ENCODE data around the gene ARMC12. TPM values are rescaled to one million over a fixed set of nuclear protein-coding genes. Genes with fewer than 3 reads are reported as not detected.
A peak's percentile ranks its signal among the peaks of the same experiment; 100 is the strongest.

The ARMC12 gene
- polyA plus RNA-seq, 2 of the 4 experiments (the other 2 are of a cell fraction) = 0.44 to 0.88 TPM

DNA sequence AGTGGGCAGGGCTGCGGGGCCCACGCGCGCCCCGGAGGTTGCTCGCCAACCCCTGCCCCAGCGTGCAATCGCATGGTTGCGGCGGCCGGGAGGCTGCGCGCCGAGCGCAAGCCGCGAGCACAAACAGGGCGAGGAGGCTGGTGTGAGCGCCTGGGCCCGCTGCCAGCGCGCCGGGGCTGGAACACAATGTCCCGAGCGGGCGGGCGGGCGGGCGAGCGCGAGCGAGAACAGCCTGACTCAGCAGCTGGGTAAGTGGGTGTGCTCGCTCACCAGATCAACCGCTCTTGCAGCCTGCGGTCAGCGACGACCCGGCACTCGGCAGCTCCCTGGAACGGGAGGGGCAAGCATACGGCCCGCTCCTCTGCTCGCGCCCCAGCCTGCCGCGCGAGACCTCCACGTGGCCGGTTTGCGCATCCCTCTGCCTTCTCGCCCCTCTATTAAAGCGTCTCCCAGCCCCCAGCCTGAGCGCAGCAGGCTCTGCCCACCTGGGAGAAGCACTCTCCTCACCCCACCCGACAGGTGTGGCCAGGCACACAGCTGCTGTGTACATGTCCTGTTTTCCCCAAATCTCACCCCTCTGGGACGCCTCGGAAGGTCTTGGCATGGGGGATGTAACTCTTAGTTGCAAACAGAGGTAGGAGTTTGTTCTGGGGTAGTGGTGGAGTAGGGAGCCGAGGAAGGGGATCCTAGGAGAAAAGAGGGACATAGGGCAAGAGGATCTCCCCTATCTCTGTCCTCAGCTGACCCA is 8.7 kb upstream of the ARMC12 start:
- peak overlapping the region; percentile 98 to 99 for H3K27ac ChIP-seq
- 6% methylated on average over 19 of the region's 57 CpGs for WGBS (ENCODE audit: missing lambda C conversion rate)
- no peaks in the 10 kb centered on the region for H3K9me3 ChIP-seq
- ATAC-seq = peak; percentile 26 to 53
- DNase-seq (ENCODE audit: low read depth in 1 of 2, low spot score in 1 of 2) = peak; percentile 62 to 68
- H3K4me2 ChIP-seq = peak overlapping the region; percentile 93
- ChIA-PET CTCF (interaction anchor here (1.2 to 4.2 kb wide), 3 partner anchors 9 to 144 kb away, joined by 4 to 25 read pairs (median 18); partner anchors contain the start of gene ARMC12), POLR2A (no interaction called here)
- H3K4me3 ChIP-seq = peak overlapping the region; percentile 60
- TF ChIP-seq, protein P1, sequence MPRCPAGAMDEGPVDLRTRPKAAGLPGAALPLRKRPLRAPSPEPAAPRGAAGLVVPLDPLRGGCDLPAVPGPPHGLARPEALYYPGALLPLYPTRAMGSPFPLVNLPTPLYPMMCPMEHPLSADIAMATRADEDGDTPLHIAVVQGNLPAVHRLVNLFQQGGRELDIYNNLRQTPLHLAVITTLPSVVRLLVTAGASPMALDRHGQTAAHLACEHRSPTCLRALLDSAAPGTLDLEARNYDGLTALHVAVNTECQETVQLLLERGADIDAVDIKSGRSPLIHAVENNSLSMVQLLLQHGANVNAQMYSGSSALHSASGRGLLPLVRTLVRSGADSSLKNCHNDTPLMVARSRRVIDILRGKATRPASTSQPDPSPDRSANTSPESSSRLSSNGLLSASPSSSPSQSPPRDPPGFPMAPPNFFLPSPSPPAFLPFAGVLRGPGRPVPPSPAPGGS (IDR thresholded peaks at IDR 0.05) = no peak
- TF ChIP-seq, protein P2, sequence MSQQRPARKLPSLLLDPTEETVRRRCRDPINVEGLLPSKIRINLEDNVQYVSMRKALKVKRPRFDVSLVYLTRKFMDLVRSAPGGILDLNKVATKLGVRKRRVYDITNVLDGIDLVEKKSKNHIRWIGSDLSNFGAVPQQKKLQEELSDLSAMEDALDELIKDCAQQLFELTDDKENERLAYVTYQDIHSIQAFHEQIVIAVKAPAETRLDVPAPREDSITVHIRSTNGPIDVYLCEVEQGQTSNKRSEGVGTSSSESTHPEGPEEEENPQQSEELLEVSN (IDR thresholded peaks at IDR 0.05; ENCODE audit: borderline replicate concordance, low read depth) = peak; percentile 26; the same call in 1 of the 2 replicates
- TF ChIP-seq MAFK (IDR thresholded peaks at IDR 0.05; ENCODE audit: partially characterized antibody) (peak; percentile 39), JUN (IDR thresholded peaks at IDR 0.05) (peak in 1 of 2 experiments; percentile 29; a peak in 1 of 5 replicates)
- TF ChIP-seq, protein P3, sequence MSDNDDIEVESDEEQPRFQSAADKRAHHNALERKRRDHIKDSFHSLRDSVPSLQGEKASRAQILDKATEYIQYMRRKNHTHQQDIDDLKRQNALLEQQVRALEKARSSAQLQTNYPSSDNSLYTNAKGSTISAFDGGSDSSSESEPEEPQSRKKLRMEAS (IDR thresholded peaks at IDR 0.05) = peak; percentile 75
- TF ChIP-seq, protein P4, sequence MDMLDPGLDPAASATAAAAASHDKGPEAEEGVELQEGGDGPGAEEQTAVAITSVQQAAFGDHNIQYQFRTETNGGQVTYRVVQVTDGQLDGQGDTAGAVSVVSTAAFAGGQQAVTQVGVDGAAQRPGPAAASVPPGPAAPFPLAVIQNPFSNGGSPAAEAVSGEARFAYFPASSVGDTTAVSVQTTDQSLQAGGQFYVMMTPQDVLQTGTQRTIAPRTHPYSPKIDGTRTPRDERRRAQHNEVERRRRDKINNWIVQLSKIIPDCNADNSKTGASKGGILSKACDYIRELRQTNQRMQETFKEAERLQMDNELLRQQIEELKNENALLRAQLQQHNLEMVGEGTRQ (IDR thresholded peaks at IDR 0.05) = peak; percentile 15; the same call in 1 of the 2 replicates
- FAIRE-seq = no peak
- peaks cover 69% of the 10 kb centered on the region for H3K4me1 ChIP-seq

DNA sequence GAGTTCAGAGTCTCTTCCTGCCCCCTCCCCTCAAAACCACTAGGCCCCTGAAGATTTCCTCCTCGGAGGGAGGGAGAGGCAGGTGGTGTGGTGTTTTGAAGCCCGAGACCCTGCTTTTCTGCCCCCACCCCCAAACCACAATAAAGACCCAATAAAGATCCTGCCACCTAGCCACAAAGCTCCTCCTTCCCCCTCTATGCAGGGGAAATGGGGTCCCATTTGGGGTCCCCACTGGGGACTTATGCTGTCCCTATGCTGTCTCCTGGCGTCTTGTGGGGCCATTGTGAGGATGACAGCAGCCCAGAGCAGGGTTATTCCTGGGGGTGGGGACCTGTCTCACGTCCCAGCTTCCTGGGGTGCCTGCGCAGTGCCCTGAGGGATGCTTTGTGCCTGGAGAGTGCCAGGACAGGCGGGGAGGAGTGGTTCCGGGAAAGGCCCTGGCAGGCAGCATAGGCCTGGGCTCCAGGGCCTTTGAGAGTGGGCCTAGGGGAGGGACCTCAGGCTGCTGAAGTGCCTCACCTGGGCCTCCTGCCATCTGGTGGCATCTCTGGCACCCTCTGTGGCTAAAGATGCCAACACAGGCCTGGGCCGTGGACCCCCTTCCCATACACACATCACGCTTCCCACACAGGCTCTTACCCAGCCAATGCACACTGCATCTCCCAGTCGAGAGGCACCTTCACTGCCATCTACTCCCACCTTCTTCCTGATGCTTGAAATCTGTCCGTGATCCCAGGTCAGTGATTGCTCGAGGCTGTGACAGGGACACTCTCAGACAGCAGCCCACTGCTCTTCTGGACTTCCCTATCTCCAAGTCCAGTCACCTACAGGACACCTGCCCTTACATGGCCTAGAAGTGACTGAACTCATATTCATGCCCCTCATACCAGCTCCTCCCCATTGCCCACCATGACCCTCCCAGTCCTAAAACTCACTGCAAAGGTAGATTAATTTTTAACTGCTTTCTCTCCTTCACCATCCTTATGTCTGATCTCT is 7.9 kb upstream of the ARMC12 start:
- TF ChIP-seq HEYL (CRISPR knock-in tag; IDR thresholded peaks at IDR 0.05) (no peak), TP53 (CRISPR knock-in tag; IDR thresholded peaks at IDR 0.05) (no peak), KDM1A (IDR thresholded peaks at IDR 0.05; ENCODE audit: low read depth) (no peak), CHD2 (IDR thresholded peaks at IDR 0.05; ENCODE audit: low read length, partially characterized antibody) (no peak), FOSL2 (IDR thresholded peaks at IDR 0.05) (no peak), FOSL2 (CRISPR knock-in tag; IDR thresholded peaks at IDR 0.05) (no peak), HDAC2 (IDR thresholded peaks at IDR 0.05) (no peak), MYC (IDR thresholded peaks at IDR 0.05; ENCODE audit: borderline replicate concordance, low read length) (no peak)
- TF ChIP-seq, protein P5, sequence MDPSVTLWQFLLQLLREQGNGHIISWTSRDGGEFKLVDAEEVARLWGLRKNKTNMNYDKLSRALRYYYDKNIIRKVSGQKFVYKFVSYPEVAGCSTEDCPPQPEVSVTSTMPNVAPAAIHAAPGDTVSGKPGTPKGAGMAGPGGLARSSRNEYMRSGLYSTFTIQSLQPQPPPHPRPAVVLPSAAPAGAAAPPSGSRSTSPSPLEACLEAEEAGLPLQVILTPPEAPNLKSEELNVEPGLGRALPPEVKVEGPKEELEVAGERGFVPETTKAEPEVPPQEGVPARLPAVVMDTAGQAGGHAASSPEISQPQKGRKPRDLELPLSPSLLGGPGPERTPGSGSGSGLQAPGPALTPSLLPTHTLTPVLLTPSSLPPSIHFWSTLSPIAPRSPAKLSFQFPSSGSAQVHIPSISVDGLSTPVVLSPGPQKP (IDR thresholded peaks at IDR 0.05; ENCODE audit: low read depth, low read length) = no peak
- TF ChIP-seq, protein P6, sequence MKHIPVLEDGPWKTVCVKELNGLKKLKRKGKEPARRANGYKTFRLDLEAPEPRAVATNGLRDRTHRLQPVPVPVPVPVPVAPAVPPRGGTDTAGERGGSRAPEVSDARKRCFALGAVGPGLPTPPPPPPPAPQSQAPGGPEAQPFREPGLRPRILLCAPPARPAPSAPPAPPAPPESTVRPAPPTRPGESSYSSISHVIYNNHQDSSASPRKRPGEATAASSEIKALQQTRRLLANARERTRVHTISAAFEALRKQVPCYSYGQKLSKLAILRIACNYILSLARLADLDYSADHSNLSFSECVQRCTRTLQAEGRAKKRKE (CRISPR knock-in tag; IDR thresholded peaks at IDR 0.05; ENCODE audit: low read depth) = no peak
- TF ChIP-seq, protein P3 (IDR thresholded peaks at IDR 0.05) = no peak
- ChIA-PET POLR2A (no interaction called here), CTCF (interaction anchor here (1.2 to 4.2 kb wide), 3 partner anchors 8 to 145 kb away, joined by 4 to 25 read pairs (median 18); partner anchors contain the start of gene ARMC12)
- H3K4me2 ChIP-seq = peak overlapping the region; percentile 93
- H3K9me3 ChIP-seq = no peaks in the 10 kb centered on the region
- no peak for DNase-seq (ENCODE audit: low read depth in 1 of 2, low spot score in 1 of 2)
- WGBS (ENCODE audit: missing lambda C conversion rate) = 78% methylated on average over 11 of the region's 12 CpGs
- H3K4me3 ChIP-seq = peak overlapping the region; percentile 60; the same call in 2 of the 3 replicates
- ATAC-seq = no peak
- H3K27ac ChIP-seq = peak overlapping the region; percentile 98 to 99
- H3K4me1 ChIP-seq = peaks cover 71% of the 10 kb centered on the region
- FAIRE-seq = no peak

Data from A549 (cell line).